Measurements from ENCODE around the gene HLA-E.

GRCh38 chr6:30480536-30481156 lies 8.7 kb upstream of the HLA-E start:
- TF ChIP-seq REST (IDR thresholded peaks at IDR 0.05; ENCODE audit: borderline replicate concordance in 1 of 2, low read depth in 1 of 2, low read length in 2 of 2) (no peak), ZNF576 (CRISPR knock-in tag; IDR thresholded peaks at IDR 0.05) (no peak), YY1 (IDR thresholded peaks at IDR 0.05; ENCODE audit: insufficient read depth, insufficient replicate concordance, low read depth, low read length) (no peak), RBM39 (IDR thresholded peaks at IDR 0.05; ENCODE audit: low read depth, low read length, poor library complexity, severe bottlenecking) (no peak), SMC3 (IDR thresholded peaks at IDR 0.05; ENCODE audit: low read length) (no peak), ATF6 (CRISPR knock-in tag; conservative IDR thresholded peaks at IDR 0.05) (no peak), POLR2AphosphoS5 (IDR thresholded peaks at IDR 0.05; ENCODE audit: low read depth, low read length) (no peak), KAT7 (CRISPR knock-in tag; IDR thresholded peaks at IDR 0.05; ENCODE audit: borderline replicate concordance) (no peak)
